T-cell (primary cell): Measurements from ENCODE around the gene HHAT. TPM values are rescaled to one million over a fixed set of nuclear protein-coding genes. Genes with fewer than 3 reads are reported as not detected.

Source experiments
- ATAC-seq, 4 experiments: fragments of 200-7000 bp in 3 of 4; fragments of 150-1000 bp in 1 of 4; cut with Tn5 transposase; replicated peaks in 1 of 4; 1 replicate in 3 of 4; 2 replicates in 1 of 4; pipeline ENCODE4 v1.10.0; 2021; ENCODE audit warnings: moderate library complexity in 3 of 4, mild to moderate bottlenecking in 2 of 4, moderate number of reproducible peaks in 1 of 4
- CTCF ChIA-PET, 2 donors: fragments of 300-600 bp; sonication (Branson Sonifier 250); formaldehyde crosslinking; loops; one replicate each; lab custom pipeline; 2022; ENCODE audit warnings: antibody characterized with exemption in 2 of 2; lab: Charles Lee
- POLR2A ChIA-PET, 2 donors: fragments of 300-600 bp; sonication (Branson Sonifier 250); formaldehyde crosslinking; loops; one replicate each; lab custom pipeline; 2022; ENCODE audit warnings: antibody characterized with exemption in 2 of 2; lab: Charles Lee
- DNase-seq, 35 experiments: peaks; one replicate each; pipeline versions ENCODE4 v3.0.0 to v3.0.0-alpha.2; 2013 to 2023
- H3K27ac ChIP-seq: one replicate; pipeline ENCODE4 v1.5.1; 2013; ENCODE audit warnings: low read length
- H3K27me3 ChIP-seq, 2 experiments: replicated peaks in 1 of 2; 1 replicate in 1 of 2; 2 replicates in 1 of 2; pipeline versions ENCODE4 v1.6.1 to v1.7.0; 2013; ENCODE audit warnings: low read length in 1 of 2, mixed read lengths in 1 of 2; ENCODE audit not compliant: control insufficient read depth in 2 of 2, insufficient read depth in 2 of 2; ENCODE audit errors: extremely low read depth in 1 of 2
- H3K36me3 ChIP-seq, 2 donors: 1 replicate in 1 of 2; 2 replicates in 1 of 2; pipeline versions ENCODE4 v1.6.1 to v1.7.0; 2013; ENCODE audit warnings: low read length in 1 of 2; ENCODE audit not compliant: control insufficient read depth in 2 of 2, insufficient read depth in 1 of 2; ENCODE audit errors: extremely low read depth in 1 of 2
- H3K4me1 ChIP-seq, 2 experiments: 1 replicate in 1 of 2; 2 replicates in 1 of 2; pipeline versions ENCODE4 v1.6.1 to v1.7.0; 2013; ENCODE audit warnings: low read length in 2 of 2, mixed read lengths in 1 of 2; ENCODE audit not compliant: insufficient read depth in 2 of 2, control insufficient read depth in 1 of 2; ENCODE audit errors: extremely low read depth in 1 of 2
- H3K4me3 ChIP-seq, 2 donors: 1 replicate in 1 of 2; 2 replicates in 1 of 2; pipeline versions ENCODE4 v1.5.1 to v1.7.0; 2013; ENCODE audit warnings: mild to moderate bottlenecking in 2 of 2, low read length in 1 of 2, moderate library complexity in 1 of 2; ENCODE audit not compliant: control insufficient read depth in 1 of 2; ENCODE audit errors: extremely low read depth in 1 of 2
- H3K9me3 ChIP-seq: 2 replicates; pipeline ENCODE4 v1.7.0; 2013
- H3K27ac Mint-ChIP-seq, 2 donors: one replicate each; pipeline ENCODE4 v1.8.0; 2020 to 2021; ENCODE audit warnings: mild to moderate bottlenecking in 2 of 2, mixed read lengths in 2 of 2
- H3K27me3 Mint-ChIP-seq, 2 donors: one replicate each; pipeline ENCODE4 v1.8.0; 2021 to 2022; ENCODE audit warnings: mixed read lengths in 2 of 2
- H3K36me3 Mint-ChIP-seq: one replicate; pipeline ENCODE4 v1.8.0; 2021; ENCODE audit warnings: mixed read lengths
- H3K4me1 Mint-ChIP-seq, 3 donors: one replicate each; pipeline ENCODE4 v1.8.0; 2020 to 2022; ENCODE audit warnings: mixed read lengths in 3 of 3, mild to moderate bottlenecking in 1 of 3
- H3K4me3 Mint-ChIP-seq, 3 donors: one replicate each; pipeline ENCODE4 v1.8.0; 2020 to 2022; ENCODE audit warnings: mild to moderate bottlenecking in 3 of 3, mixed read lengths in 3 of 3, moderate library complexity in 3 of 3
- H3K9me3 Mint-ChIP-seq, 3 donors: one replicate each; pipeline ENCODE4 v1.8.0; 2020 to 2022; ENCODE audit warnings: mixed read lengths in 3 of 3
- WGBS: methylation state at CpG from one replicate; pipeline ENCODE4 v1.1.5; 2013; ENCODE audit warnings: missing lambda C conversion rate; ENCODE audit not compliant: insufficient coverage; 5-methylcytosine and 5-hydroxymethylcytosine counted together
- total RNA-seq, 35 experiments: library from RNA in 6 of 35; stranded (reverse) in 6 of 35; fragments of 120-200 nt in 1 of 35; gene quantifications; one replicate each; pipeline versions ENCODE4 v1.2.1 to v1.2.4 and lab custom pipeline; 2013 to 2026

Gene HHAT
- total RNA-seq, 5 donors from 2014 or later (not counting 1 experiment from before 2014, with no cell fraction given), result 2.2 to 7.9 (median 4.1) TPM

DNA sequence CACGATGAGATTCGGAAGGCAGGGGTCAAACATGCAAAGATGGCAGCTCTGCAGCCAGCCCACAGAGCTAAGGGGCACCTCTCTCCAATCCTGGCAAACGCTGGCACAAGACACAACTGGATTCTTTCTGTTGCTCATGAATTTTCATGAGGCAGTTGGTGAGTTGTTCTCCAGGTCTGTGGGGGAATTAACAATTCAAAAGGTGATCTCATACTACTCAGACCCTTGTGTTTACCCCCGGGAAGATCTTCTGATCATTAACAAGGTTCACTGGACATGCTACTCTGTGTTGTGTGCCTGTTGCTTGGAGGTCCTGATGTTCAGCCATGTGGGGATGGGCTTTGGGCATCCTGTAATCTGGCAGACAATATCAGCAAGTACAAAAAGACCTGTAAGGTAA, 128.9 kb downstream of the HHAT start:
- ATAC-seq (no peak), DNase-seq (no peak)
- H3K27me3 ChIP-seq, result no peaks in the 10 kb centered on the region
- Mint-ChIP-seq H3K27me3 (no peaks in the 10 kb centered on the region), H3K4me1 (no peaks in the 10 kb centered on the region), H3K9me3 (no peaks in the 10 kb centered on the region), H3K36me3 (peaks cover 6% of the 10 kb centered on the region), H3K27ac (no peak overlapping the region), H3K4me3 (no peak overlapping the region)
- H3K36me3 ChIP-seq, result no peaks in the 10 kb centered on the region
- ChIA-PET CTCF (no interaction called here), POLR2A (no interaction called here)
- H3K4me1 ChIP-seq, result no peaks in the 10 kb centered on the region
- WGBS, result 88% methylated on average over 2 of the region's 4 CpGs
- H3K4me3 ChIP-seq, result no peak overlapping the region
- H3K27ac ChIP-seq, result no peak overlapping the region
- H3K9me3 ChIP-seq, result no peaks in the 10 kb centered on the region

DNA sequence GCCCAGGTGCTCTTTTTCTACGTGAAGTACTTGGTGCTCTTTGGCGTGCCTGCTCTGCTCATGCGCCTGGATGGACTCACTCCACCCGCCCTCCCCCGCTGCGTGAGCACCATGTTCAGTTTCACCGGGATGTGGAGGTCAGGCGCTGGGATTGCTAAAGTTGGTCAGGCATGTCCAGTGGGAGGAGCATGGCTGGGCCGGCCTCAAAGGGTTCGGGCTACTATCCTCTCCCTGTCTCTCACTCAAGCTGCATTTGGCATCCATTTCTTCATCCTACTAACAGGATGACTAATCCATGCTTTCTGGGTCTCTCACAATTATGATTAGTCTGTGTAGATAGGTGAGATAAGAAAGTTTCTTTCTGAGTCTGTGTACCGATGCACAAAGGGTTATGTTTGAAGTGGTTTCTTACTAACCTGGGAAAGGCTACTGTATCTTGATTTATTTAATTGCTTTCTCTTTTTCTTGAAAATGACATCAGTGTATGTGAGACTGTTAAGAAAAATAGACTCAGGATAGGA, 135.9 kb downstream of the HHAT start:
- H3K4me3 ChIP-seq, result no peak overlapping the region
- ChIA-PET CTCF (no interaction called here), POLR2A (no interaction called here)
- WGBS, result 75% methylated on average over 7 of the region's 11 CpGs
- no peaks in the 10 kb centered on the region for H3K36me3 ChIP-seq
- no peaks in the 10 kb centered on the region for H3K4me1 ChIP-seq
- no peak for DNase-seq
- H3K27ac ChIP-seq, result no peak overlapping the region
- H3K9me3 Mint-ChIP-seq, result no peaks in the 10 kb centered on the region
- no peak for ATAC-seq
- H3K27me3 Mint-ChIP-seq, result no peaks in the 10 kb centered on the region
- H3K9me3 ChIP-seq, result no peaks in the 10 kb centered on the region
- no peak overlapping the region for H3K27ac Mint-ChIP-seq
- H3K4me1 Mint-ChIP-seq, result peaks cover 0 to 3% (median 0%) of the 10 kb centered on the region in 3 donors
- no peaks in the 10 kb centered on the region for H3K27me3 ChIP-seq
- peaks cover 19% of the 10 kb centered on the region for H3K36me3 Mint-ChIP-seq
- no peak overlapping the region for H3K4me3 Mint-ChIP-seq

DNA sequence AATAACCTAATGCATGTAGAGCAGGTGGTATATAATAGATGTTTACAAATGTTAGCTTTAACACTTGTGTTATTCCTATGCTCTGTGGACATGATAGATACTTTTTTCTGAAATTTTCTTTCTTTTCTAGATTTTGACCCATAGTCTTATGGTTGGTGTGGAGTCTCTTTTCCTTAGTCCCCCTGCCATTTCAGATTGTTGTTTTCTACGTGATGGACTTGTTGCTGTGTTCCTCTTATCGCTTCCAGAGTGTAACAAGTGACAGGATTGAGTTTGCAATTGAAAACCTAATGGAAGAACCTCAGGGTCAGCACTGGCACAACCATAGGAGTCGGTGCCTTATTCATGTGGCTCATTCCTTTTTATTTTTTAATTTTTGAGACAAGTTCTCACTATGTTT, 136.4 kb downstream of the HHAT start:
- ChIA-PET POLR2A (no interaction called here), CTCF (no interaction called here)
- DNase-seq (no peak), ATAC-seq (no peak)
- Mint-ChIP-seq H3K36me3 (peaks cover 17% of the 10 kb centered on the region), H3K9me3 (no peaks in the 10 kb centered on the region), H3K27ac (no peak overlapping the region), H3K27me3 (no peaks in the 10 kb centered on the region), H3K4me1 (peaks cover 0 to 3% (median 0%) of the 10 kb centered on the region in 3 donors), H3K4me3 (no peak overlapping the region)
- no peaks in the 10 kb centered on the region for H3K4me1 ChIP-seq
- H3K27me3 ChIP-seq, result no peaks in the 10 kb centered on the region
- no peak overlapping the region for H3K27ac ChIP-seq
- 89% methylated on average over 3 of the region's 3 CpGs for WGBS
- no peaks in the 10 kb centered on the region for H3K36me3 ChIP-seq
- no peak overlapping the region for H3K4me3 ChIP-seq
- no peaks in the 10 kb centered on the region for H3K9me3 ChIP-seq

DNA sequence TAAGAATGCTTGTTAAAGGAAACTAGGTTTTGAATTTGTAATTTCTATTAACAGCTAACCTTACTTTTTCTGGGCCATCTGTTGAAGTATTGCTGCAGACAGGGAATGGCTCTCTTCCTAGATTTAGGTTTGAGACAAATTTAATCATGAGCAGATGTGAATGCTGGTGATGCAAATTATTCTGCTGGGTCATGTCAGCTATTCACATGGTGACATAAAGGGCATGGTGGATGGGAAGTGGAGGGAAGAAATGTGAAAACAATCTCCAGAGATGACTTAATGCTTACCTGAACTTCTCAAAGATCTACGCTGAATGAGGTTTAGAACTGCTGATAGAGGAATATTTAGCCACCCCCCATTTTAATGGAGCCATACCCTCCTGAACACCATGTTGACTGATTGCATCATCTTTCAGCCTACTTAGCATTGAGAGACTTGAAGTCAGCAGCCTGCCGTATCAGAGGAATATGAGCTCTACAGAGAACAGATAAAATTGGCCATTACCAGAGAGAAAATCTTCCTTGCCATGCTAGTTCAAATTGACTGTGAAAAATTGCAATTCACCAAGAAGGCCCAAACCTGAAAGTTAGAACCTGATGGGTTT, 138.8 kb downstream of the HHAT start:
- Mint-ChIP-seq H3K27ac (no peak overlapping the region), H3K36me3 (peaks cover 21% of the 10 kb centered on the region), H3K9me3 (no peaks in the 10 kb centered on the region), H3K4me1 (peaks cover 0 to 3% (median 0%) of the 10 kb centered on the region in 3 donors), H3K27me3 (no peaks in the 10 kb centered on the region), H3K4me3 (no peak overlapping the region)
- Histone ChIP-seq H3K4me3 (no peak overlapping the region), H3K4me1 (no peaks in the 10 kb centered on the region), H3K27ac (no peak overlapping the region), H3K9me3 (no peaks in the 10 kb centered on the region), H3K27me3 (no peaks in the 10 kb centered on the region), H3K36me3 (no peaks in the 10 kb centered on the region)
- DNase-seq (no peak), ATAC-seq (no peak)
- WGBS, result 100% methylated on average over 1 of the region's 2 CpGs
- POLR2A ChIA-PET, result no interaction called here
- CTCF ChIA-PET, result no interaction called here

DNA sequence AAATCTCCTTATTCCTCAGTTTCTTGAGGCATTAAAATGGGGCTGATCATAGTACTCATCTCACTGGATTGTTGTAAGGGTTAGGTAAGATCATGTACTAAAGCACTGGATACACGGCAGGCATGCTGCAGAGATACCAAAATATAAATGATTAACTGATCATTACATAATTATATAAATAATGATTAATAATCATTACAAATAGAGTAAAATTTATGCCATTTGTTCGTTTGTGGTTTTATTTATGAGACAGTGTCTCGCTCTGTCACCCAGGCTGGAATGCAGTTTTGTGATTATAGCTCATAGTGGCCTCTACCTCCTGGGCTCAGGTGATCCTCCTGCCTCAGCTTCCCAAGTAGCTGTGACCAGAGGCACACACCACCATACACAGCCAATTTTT, 140.7 kb downstream of the HHAT start:
- no peaks in the 10 kb centered on the region for H3K27me3 Mint-ChIP-seq
- no peaks in the 10 kb centered on the region for H3K9me3 ChIP-seq
- no peak overlapping the region for H3K27ac ChIP-seq
- WGBS, result no CpG with 5 or more reads among the region's 3 CpGs
- H3K36me3 ChIP-seq, result no peaks in the 10 kb centered on the region
- no peak overlapping the region for H3K4me3 ChIP-seq
- ChIA-PET CTCF (interaction anchor here in 1 of 2 donors (0.6 kb wide), 1 partner anchor 11 kb away, joined by 3 read pairs; no protein-coding TSS in a partner anchor), POLR2A (no interaction called here)
- no peak for DNase-seq
- peaks cover 0 to 3% (median 0%) of the 10 kb centered on the region in 3 donors for H3K4me1 Mint-ChIP-seq
- no peak for ATAC-seq
- no peaks in the 10 kb centered on the region for H3K4me1 ChIP-seq
- no peak overlapping the region for H3K4me3 Mint-ChIP-seq
- no peak overlapping the region for H3K27ac Mint-ChIP-seq
- peaks cover 21% of the 10 kb centered on the region for H3K36me3 Mint-ChIP-seq
- no peaks in the 10 kb centered on the region for H3K9me3 Mint-ChIP-seq
- no peaks in the 10 kb centered on the region for H3K27me3 ChIP-seq

DNA sequence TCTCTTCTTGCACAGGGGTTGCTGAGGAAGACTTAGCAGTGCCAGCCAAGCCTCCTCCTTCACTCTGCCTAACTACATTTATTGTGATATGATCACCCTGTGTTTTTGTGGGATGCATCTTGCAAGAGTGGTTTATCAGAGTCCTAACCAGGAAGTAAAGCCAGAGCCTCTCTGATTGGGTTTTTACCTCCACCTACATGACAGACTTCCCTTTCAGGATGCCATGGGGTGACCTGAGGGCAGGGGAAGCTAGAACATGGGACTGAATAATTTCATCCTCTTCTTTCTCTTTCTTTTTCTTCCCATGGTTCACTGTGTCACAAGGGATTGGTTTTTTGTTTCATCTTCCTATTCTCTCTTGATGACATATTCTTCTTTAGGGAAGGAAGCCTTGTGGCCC, 146.6 kb downstream of the HHAT start:
- no peak for DNase-seq
- Histone ChIP-seq H3K36me3 (no peaks in the 10 kb centered on the region), H3K4me3 (no peak overlapping the region), H3K27me3 (no peaks in the 10 kb centered on the region), H3K9me3 (no peaks in the 10 kb centered on the region), H3K4me1 (no peaks in the 10 kb centered on the region), H3K27ac (no peak overlapping the region)
- ATAC-seq, result no peak
- CTCF ChIA-PET, result interaction anchor here in 1 of 2 donors (0.5 kb wide), 1 partner anchor 472 kb away, joined by 4 read pairs; no protein-coding TSS in a partner anchor
- no peak overlapping the region for H3K4me3 Mint-ChIP-seq
- POLR2A ChIA-PET, result no interaction called here
- H3K36me3 Mint-ChIP-seq, result peaks cover 10% of the 10 kb centered on the region
- H3K4me1 Mint-ChIP-seq, result no peaks in the 10 kb centered on the region
- no peaks in the 10 kb centered on the region for H3K27me3 Mint-ChIP-seq
- no peak overlapping the region for H3K27ac Mint-ChIP-seq
- no peaks in the 10 kb centered on the region for H3K9me3 Mint-ChIP-seq
